ENCODE results near the gene SMIM35.

SMIM35 gene

DNA sequence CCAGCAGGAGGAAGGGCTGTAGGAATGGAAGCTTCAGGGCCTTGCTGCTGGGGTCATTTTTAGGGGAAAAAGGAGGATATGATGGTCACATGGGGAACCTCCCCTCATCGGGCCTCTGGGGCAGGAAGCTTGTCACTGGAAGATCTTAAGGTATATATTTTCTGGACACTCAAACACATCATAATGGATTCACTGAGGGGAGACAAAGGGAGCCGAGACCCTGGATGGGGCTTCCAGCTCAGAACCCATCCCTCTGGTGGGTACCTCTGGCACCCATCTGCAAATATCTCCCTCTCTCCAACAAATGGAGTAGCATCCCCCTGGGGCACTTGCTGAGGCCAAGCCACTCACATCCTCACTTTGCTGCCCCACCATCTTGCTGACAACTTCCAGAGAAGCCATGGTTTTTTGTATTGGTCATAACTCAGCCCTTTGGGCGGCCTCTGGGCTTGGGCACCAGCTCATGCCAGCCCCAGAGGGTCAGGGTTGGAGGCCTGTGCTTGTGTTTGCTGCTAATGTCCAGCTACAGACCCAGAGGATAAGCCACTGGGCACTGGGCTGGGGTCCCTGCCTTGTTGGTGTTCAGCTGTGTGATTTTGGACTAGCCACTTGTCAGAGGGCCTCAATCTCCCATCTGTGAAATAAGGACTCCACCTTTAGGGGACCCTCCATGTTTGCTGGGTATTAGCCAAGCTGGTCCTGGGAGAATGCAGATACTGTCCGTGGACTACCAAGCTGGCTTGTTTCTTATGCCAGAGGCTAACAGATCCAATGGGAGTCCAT lies 86.5 kb downstream of the SMIM35 start:
- no peak for DNase-seq

GRCh38 chr11:117999354-117999993 lies 87.3 kb downstream of the SMIM35 start:
- DNase-seq = no peak

GRCh38 chr11:117998664-117999353 lies 88.0 kb downstream of the SMIM35 start:
- no peak for DNase-seq

- no peak for DNase-seq
These were observed 88.8 kb downstream of the SMIM35 start for GRCh38 chr11:117997823-117998579.

GRCh38 chr11:117997406-117997805 lies 89.4 kb downstream of the SMIM35 start:
- DNase-seq = no peak

DNA sequence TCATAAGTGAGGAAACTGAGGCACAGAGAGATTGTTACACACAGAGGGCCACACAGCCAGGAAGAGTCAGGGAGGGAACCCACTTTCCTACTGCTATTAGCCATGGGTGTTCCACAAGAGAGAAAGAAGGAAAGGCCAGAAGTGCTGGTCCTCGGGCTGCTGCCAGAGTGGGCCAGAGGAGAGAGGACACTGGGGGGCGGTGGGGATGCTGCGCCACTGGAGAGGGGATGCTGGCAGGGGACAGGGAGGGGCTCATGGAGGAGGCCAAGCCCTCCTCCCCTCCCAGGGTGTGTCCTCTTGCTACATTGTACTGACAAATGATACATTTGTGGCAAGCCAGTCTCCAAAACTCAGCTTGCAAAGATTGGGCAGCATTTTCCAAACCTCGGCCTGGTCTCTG lies 90.7 kb downstream of the SMIM35 start:
- DNase-seq = no peak

GRCh38 chr11:117995472-117995871 lies 91.3 kb downstream of the SMIM35 start:
- DNase-seq = no peak

DNA sequence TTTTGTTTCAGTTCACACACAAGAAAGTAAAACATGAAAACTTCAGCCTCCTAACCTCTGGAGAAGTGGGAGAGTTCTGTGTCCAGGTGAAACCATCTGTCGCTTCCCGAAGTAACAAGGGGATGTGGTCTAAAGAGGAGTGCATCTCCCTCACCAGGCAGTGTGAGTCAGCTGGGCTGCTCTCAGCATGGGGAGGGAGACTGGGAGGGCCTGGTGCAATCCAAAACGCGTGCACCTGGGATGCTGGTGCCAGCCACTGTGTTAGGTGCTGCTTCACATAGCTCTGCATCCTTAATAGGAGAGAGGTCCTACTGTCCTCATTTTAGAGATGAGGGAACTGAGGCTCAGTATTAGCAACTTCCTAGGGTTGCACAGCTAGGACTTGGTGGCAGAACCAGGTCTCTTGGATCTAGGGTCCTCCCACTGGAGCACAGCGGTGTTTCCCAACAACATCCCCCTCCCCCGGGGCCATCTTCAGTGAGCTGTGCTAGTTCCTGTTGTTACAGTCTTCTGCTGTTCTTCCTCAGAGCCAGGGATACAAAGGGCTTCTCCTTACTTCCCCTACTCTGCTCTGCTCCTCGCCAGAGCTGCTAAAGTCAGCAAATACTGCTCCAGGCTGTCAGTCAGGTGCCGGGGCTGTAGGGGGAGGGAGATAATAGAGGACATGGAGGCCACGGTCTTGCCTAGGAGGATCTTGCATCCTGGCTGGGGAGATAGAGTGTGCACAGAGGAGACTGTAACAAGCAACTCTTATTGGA lies 92.6 kb downstream of the SMIM35 start:
- no peak for DNase-seq

GRCh38 chr11:117992620-117993019 lies 94.1 kb downstream of the SMIM35 start:
- no peak for DNase-seq

- no peak for DNase-seq
These were observed 94.6 kb downstream of the SMIM35 start for GRCh38 chr11:117992136-117992535.

- no peak for DNase-seq
These were observed 97.2 kb downstream of the SMIM35 start for GRCh38 chr11:117989351-117990102.

GRCh38 chr11:117986981-117987574 lies 99.7 kb downstream of the SMIM35 start:
- peak; percentile 56 for DNase-seq

GRCh38 chr11:117985953-117986887 lies 100.5 kb downstream of the SMIM35 start, which contains the start of gene IL10RA:
TSS of gene IL10RA (plus strand) at chr11:117986394. CDS start at chr11:117986468, 74 bp downstream.
- peak; percentile 86 for DNase-seq

- DNase-seq = no peak
These were observed 102.3 kb downstream of the SMIM35 start for GRCh38 chr11:117984476-117984875.

DNA sequence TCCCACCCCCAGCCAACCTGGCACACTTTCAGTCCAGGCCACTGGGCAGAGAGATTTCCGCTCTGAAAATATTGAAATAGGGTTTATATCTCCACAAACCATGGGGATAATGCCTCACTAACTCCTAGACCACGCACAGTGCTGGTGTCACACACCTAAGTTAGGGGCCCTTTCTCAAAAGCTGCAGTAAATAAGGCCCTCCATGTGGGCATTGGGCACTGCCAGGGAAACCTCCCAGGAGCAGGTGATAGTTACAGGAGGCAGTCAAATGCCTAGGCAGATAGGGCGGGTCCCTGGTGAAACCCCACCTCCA lies 103.6 kb downstream of the SMIM35 start:
- no peak for DNase-seq

GRCh38 chr11:117980720-117981119 lies 106.0 kb downstream of the SMIM35 start:
- DNase-seq = peak; percentile 51

DNA sequence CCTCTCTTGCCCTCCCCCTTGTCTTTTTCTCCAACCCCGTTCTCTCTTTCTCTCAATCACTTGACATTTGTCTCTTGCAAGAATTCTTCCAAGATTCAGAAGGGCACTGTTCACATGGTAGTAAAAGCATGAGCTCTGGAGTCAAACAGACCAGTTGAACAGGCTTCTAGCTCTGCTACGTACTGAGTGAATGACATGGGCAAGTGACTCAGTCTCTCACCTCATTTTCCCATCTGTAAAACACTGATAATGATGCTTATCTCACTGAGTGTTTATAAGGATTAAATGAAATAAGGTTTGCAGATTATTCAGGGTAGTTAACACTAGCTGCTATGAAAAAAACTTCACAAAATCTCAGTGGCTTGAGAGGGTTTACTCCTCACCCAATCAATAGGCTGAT lies 106.5 kb downstream of the SMIM35 start:
- DNase-seq = peak; percentile 27

- DNase-seq = peak; percentile 46
These were observed 107.1 kb downstream of the SMIM35 start for GRCh38 chr11:117979481-117980211.

- no peak for DNase-seq
These were observed 107.8 kb downstream of the SMIM35 start for GRCh38 chr11:117978991-117979390.
